ENCODE measurements around the gene MYZAP. TPM values are rescaled to one million over a fixed set of nuclear protein-coding genes. Genes with fewer than 3 reads are reported as not detected.

Gene MYZAP
- total RNA-seq, 2 donors from 2014 or later: 0.22 to 0.33 TPM

DNA sequence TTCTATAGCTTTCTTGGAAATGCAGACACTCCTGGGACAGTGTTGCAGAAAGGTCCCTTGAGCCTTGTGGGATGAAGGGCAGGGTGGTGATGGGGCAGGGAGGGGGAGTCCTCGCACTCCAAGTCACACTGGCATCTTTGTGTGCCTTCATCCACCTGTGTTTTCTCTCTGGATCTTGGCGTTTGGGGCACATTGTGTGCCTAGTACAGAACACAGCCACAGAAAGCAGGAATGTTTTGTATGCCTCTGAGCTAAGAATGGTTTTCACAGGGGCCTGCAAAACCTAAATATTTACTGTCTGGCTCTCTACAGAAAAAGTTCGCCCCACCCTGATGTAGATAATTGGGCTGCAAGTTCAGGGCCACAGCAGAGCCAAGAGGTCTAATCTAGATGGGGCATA, 5.7 kb downstream of the MYZAP start:
- peaks cover 12% of the 10 kb centered on the region for H3K27me3 ChIP-seq (ENCODE audit: control insufficient read depth, insufficient read depth, low read length, poor library complexity, severe bottlenecking)
- Mint-ChIP-seq H3K4me1 (no peaks in the 10 kb centered on the region), H3K27me3 (ENCODE audit: insufficient read depth) (peaks cover 20% of the 10 kb centered on the region), H3K4me3 (no peak overlapping the region), H3K27ac (no peak overlapping the region), H3K9me3 (no peaks in the 10 kb centered on the region), H3K36me3 (ENCODE audit: low read depth) (no peaks in the 10 kb centered on the region)
- DNase-seq: no peak
- H3K4me1 ChIP-seq (ENCODE audit: control insufficient read depth, insufficient read depth, low read length): no peaks in the 10 kb centered on the region
- no peak overlapping the region for H3K27ac ChIP-seq (ENCODE audit: low read depth, low read length)
- no peaks in the 10 kb centered on the region for H3K9me3 ChIP-seq (ENCODE audit: control insufficient read depth, low read length)
- WGBS, 2 experiments (ENCODE audit: insufficient coverage in 1 of 2, insufficient read length in 1 of 2): 90 to 94% methylated on average over 2 to 3 of the region's 3 CpGs
- H3K36me3 ChIP-seq (ENCODE audit: control insufficient read depth, insufficient read depth, low read length): no peaks in the 10 kb centered on the region
- TF ChIP-seq, protein P1, sequence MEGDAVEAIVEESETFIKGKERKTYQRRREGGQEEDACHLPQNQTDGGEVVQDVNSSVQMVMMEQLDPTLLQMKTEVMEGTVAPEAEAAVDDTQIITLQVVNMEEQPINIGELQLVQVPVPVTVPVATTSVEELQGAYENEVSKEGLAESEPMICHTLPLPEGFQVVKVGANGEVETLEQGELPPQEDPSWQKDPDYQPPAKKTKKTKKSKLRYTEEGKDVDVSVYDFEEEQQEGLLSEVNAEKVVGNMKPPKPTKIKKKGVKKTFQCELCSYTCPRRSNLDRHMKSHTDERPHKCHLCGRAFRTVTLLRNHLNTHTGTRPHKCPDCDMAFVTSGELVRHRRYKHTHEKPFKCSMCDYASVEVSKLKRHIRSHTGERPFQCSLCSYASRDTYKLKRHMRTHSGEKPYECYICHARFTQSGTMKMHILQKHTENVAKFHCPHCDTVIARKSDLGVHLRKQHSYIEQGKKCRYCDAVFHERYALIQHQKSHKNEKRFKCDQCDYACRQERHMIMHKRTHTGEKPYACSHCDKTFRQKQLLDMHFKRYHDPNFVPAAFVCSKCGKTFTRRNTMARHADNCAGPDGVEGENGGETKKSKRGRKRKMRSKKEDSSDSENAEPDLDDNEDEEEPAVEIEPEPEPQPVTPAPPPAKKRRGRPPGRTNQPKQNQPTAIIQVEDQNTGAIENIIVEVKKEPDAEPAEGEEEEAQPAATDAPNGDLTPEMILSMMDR (conservative IDR thresholded peaks at IDR 0.05): no peak
- no peak overlapping the region for H3K9ac ChIP-seq (ENCODE audit: extremely low read depth, low read length, poor library complexity, severe bottlenecking)
- no peak overlapping the region for H3K4me3 ChIP-seq (ENCODE audit: low read length)

DNA sequence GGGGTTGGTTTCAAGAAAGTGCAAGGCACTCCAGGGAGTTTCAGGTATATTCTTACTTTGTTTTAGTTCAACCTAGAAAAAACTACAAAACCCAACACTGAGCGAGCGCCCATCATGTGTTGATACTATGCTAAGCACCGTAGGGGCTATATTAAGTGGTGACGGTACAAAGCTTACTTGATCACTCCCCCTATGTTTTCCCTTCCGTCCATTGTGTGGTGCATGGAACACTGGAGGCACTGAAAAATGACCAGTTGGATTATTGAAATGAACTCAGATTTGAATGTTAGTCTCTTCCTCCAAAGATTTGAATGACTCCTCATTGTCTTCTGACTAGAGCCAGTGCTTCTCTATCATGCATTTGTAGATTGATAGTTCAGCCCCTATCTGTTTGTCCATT, 6.6 kb downstream of the MYZAP start:
- H3K9me3 ChIP-seq (ENCODE audit: control insufficient read depth, low read length): no peaks in the 10 kb centered on the region
- no peak overlapping the region for H3K27ac ChIP-seq (ENCODE audit: low read depth, low read length)
- Mint-ChIP-seq H3K36me3 (ENCODE audit: low read depth) (no peaks in the 10 kb centered on the region), H3K27me3 (ENCODE audit: insufficient read depth) (peaks cover 13% of the 10 kb centered on the region), H3K9me3 (no peaks in the 10 kb centered on the region), H3K4me3 (no peak overlapping the region), H3K27ac (no peak overlapping the region), H3K4me1 (no peaks in the 10 kb centered on the region)
- WGBS, 2 experiments (ENCODE audit: insufficient coverage in 1 of 2, insufficient read length in 1 of 2): 91 to 97% methylated on average over 4 to 5 of the region's 5 CpGs
- DNase-seq: no peak
- H3K9ac ChIP-seq (ENCODE audit: extremely low read depth, low read length, poor library complexity, severe bottlenecking): no peak overlapping the region
- H3K4me3 ChIP-seq (ENCODE audit: low read length): no peak overlapping the region
- H3K4me1 ChIP-seq (ENCODE audit: control insufficient read depth, insufficient read depth, low read length): no peaks in the 10 kb centered on the region
- TF ChIP-seq, protein P1 (conservative IDR thresholded peaks at IDR 0.05): no peak
- peaks cover 3% of the 10 kb centered on the region for H3K27me3 ChIP-seq (ENCODE audit: control insufficient read depth, insufficient read depth, low read length, poor library complexity, severe bottlenecking)
- no peaks in the 10 kb centered on the region for H3K36me3 ChIP-seq (ENCODE audit: control insufficient read depth, insufficient read depth, low read length)

DNA sequence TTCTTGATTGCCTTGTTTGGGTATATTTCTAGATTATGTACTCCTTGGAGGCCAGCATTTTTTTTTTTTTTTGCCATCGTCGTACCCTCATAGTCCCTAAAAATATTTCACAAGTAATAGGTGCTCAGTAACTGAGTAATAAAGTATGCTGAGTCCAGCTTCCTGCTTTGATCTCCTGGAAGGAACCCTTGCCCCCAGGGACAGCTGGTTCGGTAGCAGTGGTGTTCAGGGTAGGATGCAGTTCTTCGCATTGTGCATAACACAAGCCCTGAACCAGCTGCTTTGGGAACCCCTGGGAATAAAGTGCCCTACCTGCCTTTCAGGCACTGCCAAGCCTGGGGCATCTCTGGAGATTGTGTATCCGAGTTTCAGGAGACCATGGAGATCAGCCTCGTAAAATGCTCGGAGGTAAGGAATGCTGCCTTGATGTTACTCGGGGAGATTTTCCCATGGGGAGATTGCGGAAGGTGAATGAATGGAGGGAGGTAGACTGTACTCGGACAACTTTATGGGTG, 7.6 kb downstream of the MYZAP start:
- Histone ChIP-seq H3K36me3 (ENCODE audit: control insufficient read depth, insufficient read depth, low read length) (no peaks in the 10 kb centered on the region), H3K9ac (ENCODE audit: extremely low read depth, low read length, poor library complexity, severe bottlenecking) (no peak overlapping the region), H3K4me3 (ENCODE audit: low read length) (no peak overlapping the region), H3K27me3 (ENCODE audit: control insufficient read depth, insufficient read depth, low read length, poor library complexity, severe bottlenecking) (no peaks in the 10 kb centered on the region), H3K9me3 (ENCODE audit: control insufficient read depth, low read length) (no peaks in the 10 kb centered on the region), H3K4me1 (ENCODE audit: control insufficient read depth, insufficient read depth, low read length) (no peaks in the 10 kb centered on the region), H3K27ac (ENCODE audit: low read depth, low read length) (no peak overlapping the region)
- no peaks in the 10 kb centered on the region for H3K36me3 Mint-ChIP-seq (ENCODE audit: low read depth)
- no peak overlapping the region for H3K27ac Mint-ChIP-seq
- TF ChIP-seq, protein P1 (conservative IDR thresholded peaks at IDR 0.05): no peak
- H3K27me3 Mint-ChIP-seq (ENCODE audit: insufficient read depth): peaks cover 6% of the 10 kb centered on the region
- H3K9me3 Mint-ChIP-seq: no peaks in the 10 kb centered on the region
- H3K4me3 Mint-ChIP-seq: no peak overlapping the region
- no peaks in the 10 kb centered on the region for H3K4me1 Mint-ChIP-seq
- no peak for DNase-seq
- WGBS, 2 experiments (ENCODE audit: insufficient coverage in 1 of 2, insufficient read length in 1 of 2): 93 to 94% methylated on average over 2 to 8 of the region's 10 CpGs

Measured in endodermal cell (in vitro differentiated cells).